ENCODE measurements around the gene OR4K1.
"Not testable (repeated sequence)": the region's sequence is repeated elsewhere in the genome, so short reads cannot be mapped to it uniquely, and the experiment has no call there.

OR4K1 gene, protein sequence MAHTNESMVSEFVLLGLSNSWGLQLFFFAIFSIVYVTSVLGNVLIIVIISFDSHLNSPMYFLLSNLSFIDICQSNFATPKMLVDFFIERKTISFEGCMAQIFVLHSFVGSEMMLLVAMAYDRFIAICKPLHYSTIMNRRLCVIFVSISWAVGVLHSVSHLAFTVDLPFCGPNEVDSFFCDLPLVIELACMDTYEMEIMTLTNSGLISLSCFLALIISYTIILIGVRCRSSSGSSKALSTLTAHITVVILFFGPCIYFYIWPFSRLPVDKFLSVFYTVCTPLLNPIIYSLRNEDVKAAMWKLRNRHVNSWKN

GRCh38 chr14:19930617-19931016, at the start of gene OR4K1:
Gene OR4K1 (plus strand): TSS chr14:19930917. CDS start chr14:19935667, 4,750 bp downstream.
- DNase-seq (ENCODE audit: low read depth in 2 of 2) = no peak

- DNase-seq (ENCODE audit: low read depth in 2 of 2) = no peak
These were observed 35.4 kb upstream of the OR4K1 start for GRCh38 chr14:19895282-19895681.

DNA sequence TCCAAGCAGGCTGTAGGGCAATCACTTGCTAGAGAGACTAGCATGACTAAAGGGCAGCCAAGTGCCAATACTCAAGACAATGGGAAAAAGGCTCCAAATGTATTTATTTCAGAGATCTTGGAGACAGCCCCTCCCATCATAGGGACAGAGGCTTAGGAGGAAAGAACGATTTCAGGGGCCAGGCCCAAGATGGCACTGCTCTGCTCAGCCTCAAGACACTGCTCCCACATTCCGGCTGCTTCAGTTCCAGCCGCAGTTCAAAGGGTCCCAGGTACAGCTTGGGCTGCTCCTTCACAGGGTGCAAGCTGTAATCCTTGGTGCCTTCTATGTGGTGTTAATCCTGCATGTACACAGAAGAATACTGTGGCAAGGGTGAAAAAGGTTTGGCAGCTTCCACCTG, 29.7 kb upstream of the OR4K1 start:
- DNase-seq (ENCODE audit: low read depth in 2 of 2) = no peak

- no peak for DNase-seq (ENCODE audit: low read depth in 2 of 2)
These were observed 28.3 kb upstream of the OR4K1 start for GRCh38 chr14:19902409-19902808.

- no peak for DNase-seq (ENCODE audit: low read depth in 2 of 2)
These were observed 24.1 kb upstream of the OR4K1 start for GRCh38 chr14:19906665-19907064.

GRCh38 chr14:19911114-19911513, 19.6 kb upstream of the OR4K1 start:
- DNase-seq (ENCODE audit: low read depth in 2 of 2) = no peak

GRCh38 chr14:19917243-19917642, 13.5 kb upstream of the OR4K1 start:
- DNase-seq (ENCODE audit: low read depth in 2 of 2) = no peak

DNA sequence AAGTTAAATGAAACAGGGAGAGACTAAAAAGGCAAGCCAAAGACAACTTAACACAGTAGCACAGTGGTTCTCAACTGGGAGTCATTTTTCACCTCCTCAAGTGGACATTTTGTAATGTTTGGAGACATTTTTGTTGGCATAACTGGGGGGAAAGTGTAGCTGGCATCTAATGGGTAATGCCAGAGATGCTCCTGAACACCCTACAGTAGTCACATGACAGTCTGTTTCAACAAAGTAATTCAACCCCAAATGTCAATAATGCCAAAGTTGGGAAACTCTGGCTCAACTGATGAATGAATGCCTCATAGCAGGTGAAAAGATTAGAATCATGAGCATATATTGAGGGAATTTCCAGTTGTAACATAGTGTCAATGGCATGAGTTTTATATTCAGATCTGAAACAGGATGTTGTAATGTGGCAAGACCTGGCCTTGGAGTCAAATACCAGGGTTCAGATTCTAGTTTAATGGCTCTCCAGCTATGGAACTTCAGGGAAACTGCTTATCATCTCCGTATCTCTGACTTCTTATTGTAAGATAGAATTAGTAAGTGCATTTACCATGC, 12.7 kb upstream of the OR4K1 start:
- DNase-seq (ENCODE audit: low read depth in 2 of 2) = no peak

DNA sequence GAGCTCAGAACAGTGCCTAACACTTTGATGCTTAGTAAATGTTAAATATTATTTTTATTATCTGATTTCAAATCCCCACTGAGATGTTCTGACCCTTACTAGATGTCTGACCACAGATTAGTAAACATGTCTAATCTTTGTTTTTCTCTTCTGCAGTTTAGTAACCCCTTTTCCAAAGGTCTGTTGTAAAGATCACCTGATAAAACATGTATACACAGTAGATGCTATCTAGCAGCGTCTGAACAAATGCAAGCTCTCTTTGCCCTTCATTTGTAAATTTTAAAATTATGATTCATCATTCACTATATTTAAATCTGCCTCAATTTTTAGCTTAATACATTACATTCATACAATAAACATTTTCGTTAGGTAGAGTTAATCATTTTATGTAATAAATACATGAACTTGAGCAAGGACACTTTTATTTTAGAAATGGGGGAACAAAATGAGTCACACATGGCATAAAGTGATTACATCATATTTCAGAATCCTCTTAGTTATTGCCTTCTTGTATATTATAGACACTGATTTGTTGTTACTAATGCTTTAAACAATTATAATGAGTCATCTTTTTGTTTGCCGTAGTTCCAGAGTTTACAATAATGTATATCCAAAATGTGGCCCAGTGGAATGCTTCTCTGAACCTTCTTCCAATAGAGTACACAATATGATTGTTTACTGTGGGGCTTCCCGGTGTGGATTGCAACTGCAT, 12.0 kb upstream of the OR4K1 start:
- DNase-seq (ENCODE audit: low read depth in 2 of 2) = no peak

DNA sequence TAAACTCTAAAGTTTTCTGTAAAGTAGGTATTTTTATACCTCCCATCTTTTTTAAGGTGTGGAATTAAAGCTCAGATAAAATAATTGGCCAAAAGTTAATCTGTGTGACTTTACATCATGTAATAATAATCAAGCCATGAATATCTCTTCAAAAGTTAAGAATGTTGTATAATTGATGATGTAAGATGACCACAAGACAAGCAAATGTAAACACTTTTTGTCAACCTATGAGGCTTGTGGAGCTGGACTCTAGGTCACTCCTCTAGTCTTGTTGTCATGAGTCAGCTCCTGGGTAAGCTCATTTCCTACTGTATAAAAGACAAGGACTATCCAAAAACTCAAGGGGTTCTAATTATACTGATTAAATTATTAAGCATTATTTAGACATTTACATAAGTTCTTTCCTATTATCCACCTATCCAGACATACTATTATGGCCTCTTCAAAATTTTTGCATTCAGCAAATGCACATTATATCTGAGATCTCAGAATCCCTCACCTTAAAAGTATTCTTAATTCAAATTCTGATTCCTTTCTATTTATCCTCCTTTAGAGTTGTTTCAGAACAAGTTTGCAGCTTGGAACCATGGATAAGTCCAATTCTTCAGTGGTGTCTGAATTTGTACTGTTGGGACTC, 10.6 kb upstream of the OR4K1 start, which contains the start of gene OR4K5:
Gene OR4K5 (plus strand): TSS at position 587 of the 637 bp plus-strand sequence. CDS start 0 bp downstream, at position 587.
- DNase-seq (ENCODE audit: low read depth in 2 of 2) = no peak

DNA sequence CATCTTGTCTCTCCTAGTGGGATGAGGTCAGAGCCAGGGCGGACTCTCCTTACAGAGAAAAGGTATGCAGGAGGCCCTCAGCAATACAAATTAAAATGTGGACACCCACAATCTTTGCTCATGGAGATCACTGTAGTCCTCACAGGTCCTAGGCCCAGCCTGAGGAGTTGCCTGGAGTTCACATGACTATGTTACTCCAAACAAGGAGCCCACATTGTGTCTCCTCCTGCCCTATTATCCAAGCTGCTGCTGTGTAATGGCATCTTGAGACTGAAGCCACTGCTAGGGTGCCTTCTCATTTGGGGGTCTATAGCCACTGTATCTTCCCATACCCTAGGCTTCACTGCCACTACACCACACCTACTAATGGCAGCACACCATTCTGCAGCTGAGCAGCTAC, 11.0 kb downstream of the OR4K1 start:
- DNase-seq (ENCODE audit: low read depth in 2 of 2) = no peak

GRCh38 chr14:19947413-19948090, 16.8 kb downstream of the OR4K1 start:
- no peak for DNase-seq (ENCODE audit: low read depth in 2 of 2)

DNA sequence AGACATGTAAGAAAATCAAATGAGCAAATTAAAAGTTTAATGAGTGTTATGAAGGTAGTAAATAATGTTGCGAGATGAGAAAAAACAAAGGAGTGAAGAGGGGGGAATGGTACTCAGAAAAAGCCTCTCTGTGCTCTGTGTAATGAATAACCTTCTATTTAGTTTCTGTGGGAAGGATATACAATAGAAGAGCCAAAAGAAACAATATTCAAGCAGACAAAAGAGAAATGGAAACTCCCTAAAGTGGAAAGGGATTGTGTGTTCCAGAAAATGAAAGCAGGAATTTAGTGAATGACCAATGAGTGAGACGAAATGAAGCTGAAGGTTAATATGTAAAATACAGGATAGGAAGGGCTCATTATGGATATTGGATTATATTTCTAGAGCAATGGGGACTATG, 18.5 kb downstream of the OR4K1 start:
- DNase-seq (ENCODE audit: low read depth in 2 of 2) = no peak

DNA sequence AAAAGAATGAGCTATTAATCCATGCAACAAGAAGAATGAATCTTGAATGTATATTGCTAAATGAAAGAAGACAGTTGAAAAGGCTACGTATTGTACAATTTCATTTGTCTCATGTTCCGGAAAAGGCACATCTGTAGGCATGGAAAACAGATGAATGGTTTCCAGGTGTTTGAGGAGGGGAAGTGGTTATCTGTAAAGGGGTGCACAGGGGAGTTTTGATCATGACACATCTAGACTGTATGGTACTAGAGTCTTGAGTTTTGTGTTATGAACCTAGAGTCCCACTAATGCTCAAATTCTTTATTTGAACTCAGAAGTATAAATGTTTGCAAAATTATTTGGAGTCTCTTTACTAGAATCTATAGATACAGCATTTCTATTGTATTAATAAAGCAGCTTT, 39.0 kb downstream of the OR4K1 start:
- DNase-seq (ENCODE audit: low read depth in 2 of 2) = not testable (repeated sequence)

- no peak for DNase-seq (ENCODE audit: low read depth in 2 of 2)
These were observed 44.1 kb downstream of the OR4K1 start for GRCh38 chr14:19974844-19975243.

DNA sequence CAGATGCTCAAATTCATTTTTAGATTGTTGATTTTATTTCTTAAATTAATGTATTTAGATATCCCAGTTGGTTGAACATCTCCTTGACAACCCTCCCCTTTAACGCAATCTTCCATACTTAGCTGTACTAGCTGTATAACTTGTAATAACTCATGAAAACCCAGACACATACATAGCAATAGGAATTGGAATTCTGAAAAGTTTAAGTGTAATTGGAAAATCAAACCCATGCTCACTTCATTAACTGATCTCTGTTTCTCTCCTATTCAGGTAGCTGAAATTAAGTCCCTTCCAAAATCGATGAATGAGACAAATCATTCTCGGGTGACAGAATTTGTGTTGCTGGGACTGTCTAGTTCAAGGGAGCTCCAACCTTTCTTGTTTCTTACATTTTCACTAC, 44.6 kb downstream of the OR4K1 start, which contains the start of gene OR4K15:
Gene OR4K15 (plus strand): TSS at position 301 of the 400 bp plus-strand sequence. CDS start 0 bp downstream, at position 301.
- DNase-seq (ENCODE audit: low read depth in 2 of 2) = no peak

All from stimulated activated CD4-positive, alpha-beta T cell treated with anti-CD3 and anti-CD28 coated beads, Interleukin-1b, Interleukin-23, amount 100 ng/mL, for 4 hours (primary cell).